NCI-H748 treated with DMSO at 0.1 percent for 48 hours (cell line): ENCODE data around the gene RPS6KA2.

Source experiments
- DNase-seq: peaks from one replicate; lab custom pipeline; 2025; lab: John Stamatoyannopoulos, UW

RPS6KA2 gene

DNA sequence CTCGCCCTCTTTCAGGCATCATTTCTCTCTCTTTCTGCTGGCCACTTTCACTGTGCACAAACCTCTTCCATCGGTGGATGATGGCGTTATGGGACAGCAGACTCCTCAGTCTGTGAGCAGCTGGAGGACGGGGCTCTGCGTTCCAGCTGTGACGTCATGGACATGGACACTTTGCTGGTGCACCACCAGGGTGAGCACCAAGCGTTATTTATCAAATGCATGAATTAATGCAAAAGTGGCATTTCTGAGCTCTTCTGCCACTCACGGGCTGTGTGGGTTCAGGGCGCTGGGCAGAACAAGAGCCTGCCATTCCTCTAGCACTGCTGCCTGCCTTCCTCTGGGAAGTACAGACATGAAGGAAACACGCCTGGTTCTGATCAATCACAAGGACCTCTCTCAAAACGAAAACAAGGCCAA lies 161.4 kb downstream of the RPS6KA2 start:
- DNase-seq: no peak

DNA sequence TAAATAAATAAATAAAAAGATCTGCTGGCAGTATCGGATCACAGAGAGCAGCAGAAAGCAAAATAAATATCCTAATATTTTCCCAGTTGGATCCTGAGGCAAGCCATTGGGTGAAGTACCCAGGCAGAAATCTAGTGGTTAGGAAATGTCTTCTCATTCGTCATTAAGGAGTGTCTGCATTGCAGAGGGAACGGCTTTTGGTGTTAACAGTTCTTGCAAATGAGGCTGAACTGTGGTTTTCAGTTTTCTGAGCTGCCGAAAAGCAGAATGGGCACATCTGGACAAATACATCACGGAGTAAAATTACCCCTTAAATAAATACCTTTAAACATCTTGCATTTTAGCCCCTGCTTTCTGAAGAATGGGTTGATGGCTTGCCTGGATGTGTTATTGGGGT lies 162.1 kb downstream of the RPS6KA2 start:
- DNase-seq: no peak

GRCh38 chr6:166464068-166465002 lies 162.7 kb downstream of the RPS6KA2 start:
- no peak for DNase-seq

- no peak for DNase-seq
Observed at GRCh38 chr6:166463359-166464067, 163.5 kb downstream of the RPS6KA2 start.

DNA sequence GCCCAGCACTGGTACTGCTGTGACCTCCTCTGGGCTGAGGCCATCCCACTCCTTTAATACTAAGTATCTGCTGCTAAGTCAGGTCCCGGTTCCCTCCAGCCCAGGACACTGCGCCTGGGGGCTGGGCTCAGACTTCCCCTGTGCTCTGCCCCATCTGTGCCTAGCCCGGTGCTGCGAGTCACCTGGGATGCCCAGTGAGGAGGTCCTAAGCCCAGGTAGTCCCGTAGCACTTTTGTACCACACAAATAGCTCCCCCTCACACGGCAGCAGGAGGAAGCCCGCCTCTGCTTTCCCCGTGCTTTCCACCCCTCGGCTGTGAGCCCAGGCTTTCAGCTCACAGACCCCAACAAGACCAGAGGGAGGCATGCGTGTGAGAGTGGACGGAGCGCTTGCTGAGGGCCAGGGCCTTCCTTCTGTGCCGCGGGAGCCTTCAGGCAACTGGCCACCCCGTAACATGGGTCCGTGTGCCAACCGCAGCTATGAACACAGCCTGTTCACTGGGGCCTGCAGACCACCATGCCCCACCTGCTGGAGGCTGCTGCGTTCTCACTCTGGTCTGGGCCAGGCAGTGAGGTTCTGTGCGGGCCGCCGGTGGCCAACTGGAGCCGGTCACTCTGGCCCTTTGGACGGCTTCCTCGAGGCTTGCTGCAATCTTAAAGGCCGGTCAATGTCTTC lies 164.5 kb downstream of the RPS6KA2 start:
- DNase-seq: no peak

- no peak for DNase-seq
Observed at GRCh38 chr6:166461821-166462460, 165.1 kb downstream of the RPS6KA2 start.

DNA sequence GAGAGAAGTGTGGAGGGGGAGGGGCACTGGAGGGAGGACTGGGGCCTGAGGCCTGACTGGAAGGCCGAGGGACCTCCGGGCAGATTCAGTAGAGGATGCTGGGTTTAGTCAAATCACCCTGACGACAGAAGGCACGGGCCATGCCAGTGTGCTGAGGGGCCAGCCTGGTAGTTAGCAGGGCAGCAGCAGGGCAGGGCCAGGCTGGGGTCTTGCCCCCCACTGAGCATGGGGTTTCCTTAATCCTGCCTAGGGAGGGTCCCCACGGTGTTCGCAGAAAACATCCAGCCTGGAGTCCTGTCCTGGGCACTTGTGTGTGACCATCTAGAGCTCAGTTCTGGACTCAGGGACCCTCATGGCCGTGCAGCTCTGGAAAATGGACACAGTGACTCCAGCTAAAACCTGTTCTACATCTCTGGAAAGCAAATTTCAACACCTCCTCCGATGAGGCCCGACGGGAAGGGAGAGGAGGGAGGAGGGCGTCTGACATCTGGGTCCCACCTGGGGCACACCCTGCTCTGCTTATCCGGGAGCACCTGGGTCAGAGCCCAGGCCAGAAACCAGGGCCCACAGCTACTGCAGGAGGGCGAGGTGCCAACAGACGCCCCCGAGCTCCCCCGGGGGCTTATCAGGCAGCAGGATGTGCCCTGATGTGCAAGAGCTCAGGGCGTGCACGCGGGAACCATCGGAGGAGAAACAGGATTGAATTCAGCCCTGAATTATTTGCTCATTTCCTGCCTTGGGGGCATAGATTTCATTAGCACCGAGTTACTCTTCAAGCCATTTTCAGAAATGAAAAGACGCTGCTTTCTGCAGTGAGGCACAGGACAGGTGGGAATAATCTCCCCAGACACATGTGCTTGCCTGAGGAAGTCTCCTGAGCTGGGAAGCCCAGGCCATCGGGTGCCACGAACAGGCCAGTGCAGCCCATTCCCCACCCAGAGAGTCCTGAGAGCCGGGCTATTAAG lies 166.3 kb downstream of the RPS6KA2 start:
- DNase-seq: no peak

DNA sequence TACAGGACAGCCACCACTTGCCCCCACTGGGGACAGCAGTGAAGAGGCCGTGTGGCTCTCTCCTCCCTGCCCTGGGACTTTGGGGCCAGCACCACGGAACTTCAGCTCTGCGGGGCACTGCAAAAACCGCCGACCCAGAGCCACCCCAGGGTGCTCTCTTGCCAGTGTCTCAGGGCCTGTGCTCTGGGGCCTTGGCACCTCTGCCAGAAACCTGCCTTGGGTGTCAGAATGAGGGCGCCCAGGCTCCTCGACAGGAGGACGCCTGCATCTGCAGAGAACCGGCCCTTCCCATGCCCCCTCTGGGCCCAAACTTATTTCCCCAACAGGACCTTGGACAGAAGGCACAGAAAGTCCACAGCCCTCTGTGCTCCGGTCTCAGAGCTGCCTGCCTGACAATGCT lies 167.1 kb downstream of the RPS6KA2 start:
- DNase-seq: no peak

DNA sequence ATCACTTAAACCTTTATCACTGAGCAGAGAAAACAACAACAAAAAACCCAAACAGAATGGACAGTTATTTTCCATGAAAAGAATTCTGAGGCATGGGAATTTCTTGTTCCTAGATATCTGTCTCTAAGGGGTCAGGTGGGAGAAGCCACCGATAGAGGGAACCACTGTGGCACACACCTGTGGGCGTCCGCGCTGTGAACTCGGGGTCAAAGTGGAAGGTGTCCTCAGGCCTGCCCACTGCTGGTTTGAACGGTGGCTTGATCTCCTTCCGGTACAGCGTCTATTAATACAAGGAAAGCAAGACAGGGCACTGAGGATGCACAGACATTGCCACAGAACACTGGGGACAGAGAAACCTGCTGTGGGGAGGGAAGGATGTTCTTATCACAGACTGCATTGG lies 167.8 kb downstream of the RPS6KA2 start:
- DNase-seq: no peak

DNA sequence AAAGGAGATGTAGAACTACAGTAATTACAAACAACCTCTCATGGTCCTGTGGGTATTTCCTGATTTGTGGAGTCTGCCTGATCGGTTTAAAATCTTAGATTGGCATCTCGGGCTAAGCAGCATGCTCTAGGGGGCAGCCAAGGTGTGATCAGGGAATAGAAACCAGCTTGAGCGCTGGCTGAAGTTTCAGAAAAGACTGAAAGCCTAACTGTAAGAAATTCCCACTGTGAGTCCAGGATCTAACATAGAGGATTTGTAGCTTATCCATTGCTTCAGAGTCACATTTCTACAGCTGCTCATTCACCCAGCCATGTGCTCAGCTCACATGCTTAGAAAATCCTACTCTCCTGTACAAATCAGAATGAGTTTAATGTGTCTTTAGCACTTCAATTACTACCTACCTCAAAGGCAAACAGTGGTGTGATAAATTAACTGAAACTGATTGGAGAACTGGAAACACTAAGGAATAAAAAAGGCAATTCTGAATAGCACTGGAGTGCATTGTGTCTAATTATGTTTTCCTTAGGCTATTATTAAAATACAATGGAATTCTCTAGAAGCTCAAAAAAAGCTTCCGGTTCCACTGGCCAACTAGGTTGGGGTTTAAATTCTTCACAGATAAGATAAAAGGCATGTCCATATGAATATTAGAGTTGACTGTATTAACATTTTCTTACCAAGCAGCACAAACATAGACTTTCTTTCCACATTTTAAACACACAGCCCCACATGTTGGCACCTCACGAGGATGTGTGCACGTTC lies 170.5 kb downstream of the RPS6KA2 start:
- peak; percentile 38 for DNase-seq

- no peak for DNase-seq
Observed at GRCh38 chr6:166454692-166455515, 172.1 kb downstream of the RPS6KA2 start.

DNA sequence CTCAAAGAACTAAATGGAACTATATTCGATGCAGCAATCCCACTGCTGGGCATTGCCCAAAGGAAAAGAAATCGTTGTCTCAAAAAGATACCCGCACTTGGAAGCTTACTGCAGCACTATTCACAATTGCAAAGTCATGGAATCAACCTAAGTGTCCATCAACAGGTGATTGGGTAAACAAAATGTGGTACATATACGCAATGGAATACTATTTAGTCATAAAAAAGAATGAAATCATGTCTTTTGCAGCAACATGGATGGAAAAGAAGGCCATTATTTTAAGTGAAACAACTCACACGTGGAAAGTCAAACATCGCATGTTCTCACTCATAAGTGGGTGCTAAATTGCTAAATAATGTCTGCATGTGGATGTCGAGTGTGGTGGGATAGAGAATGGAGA lies 173.4 kb downstream of the RPS6KA2 start:
- no peak for DNase-seq

- DNase-seq: no peak
Observed at GRCh38 chr6:166450167-166450873, 176.7 kb downstream of the RPS6KA2 start.

DNA sequence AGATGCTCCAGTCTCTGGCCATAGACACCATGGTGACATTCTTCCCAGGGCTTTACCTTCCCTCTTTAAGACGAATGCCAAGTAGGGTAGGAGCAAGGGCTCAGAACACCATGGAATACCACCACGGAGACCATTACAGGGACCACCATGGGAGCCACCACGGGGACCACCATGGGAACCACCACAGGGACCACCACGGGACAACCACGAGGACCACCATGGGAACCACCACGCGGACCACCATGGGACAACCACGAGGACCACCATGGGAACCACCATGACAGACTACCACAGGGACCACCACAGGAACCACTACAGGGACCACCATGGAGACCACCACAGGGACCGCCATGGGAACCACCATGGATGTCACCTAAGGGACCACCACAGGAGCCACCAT lies 177.4 kb downstream of the RPS6KA2 start:
- DNase-seq: no peak

DNA sequence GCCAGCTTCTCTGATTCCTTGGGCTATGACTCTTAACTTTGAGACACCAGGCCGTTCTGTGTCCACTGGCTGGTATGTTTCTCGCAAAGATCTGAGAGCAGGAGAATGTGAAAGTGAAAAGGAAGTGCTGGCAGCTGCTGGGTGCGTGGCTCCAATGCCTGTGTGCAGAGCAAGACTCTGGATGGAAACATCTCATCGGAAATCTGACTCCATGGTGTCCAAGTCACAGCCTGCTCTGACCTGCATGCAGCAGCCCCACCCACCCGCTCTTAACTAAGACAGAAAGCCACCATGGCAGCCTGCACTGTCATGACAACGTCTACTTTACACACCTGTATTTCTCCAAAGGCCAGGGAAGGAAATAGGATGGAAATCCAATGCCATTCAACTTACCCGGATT lies 178.0 kb downstream of the RPS6KA2 start:
- DNase-seq: no peak

DNA sequence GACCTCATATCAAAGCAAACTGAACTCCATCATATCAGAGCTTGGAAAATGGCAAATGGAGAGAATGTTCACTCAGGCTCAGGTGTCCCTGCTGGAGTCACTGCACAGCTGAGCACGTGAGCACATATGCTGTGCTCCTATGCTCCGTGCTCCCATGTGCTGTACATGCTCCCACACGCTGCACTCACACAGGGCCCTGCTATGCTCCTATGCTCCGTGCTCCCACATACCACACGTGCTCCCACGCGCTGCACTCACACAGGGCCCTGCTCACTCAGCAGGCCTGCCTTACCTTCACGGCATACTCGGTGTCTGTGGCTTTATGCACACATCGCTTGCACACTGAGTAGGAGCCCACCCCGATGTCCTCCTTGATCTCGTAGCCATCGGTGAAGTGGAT lies 178.6 kb downstream of the RPS6KA2 start:
- DNase-seq: no peak

GRCh38 chr6:166446567-166447065 lies 180.4 kb downstream of the RPS6KA2 start:
- DNase-seq: no peak

- DNase-seq: no peak
Observed at GRCh38 chr6:166446146-166446545, 180.9 kb downstream of the RPS6KA2 start.

GRCh38 chr6:166444446-166444845 lies 182.6 kb downstream of the RPS6KA2 start:
- DNase-seq: no peak
